CD1c-positive myeloid dendritic cell (primary cell): Measurements from ENCODE around the gene SEZ6L2.
"Not testable (repeated sequence)": the region's sequence is repeated elsewhere in the genome, so short reads cannot be mapped to it uniquely, and the experiment has no call there.

Source experiments
- DNase-seq: peaks from one replicate; pipeline ENCODE4 v3.0.0-alpha.2; 2016; ENCODE audit errors: extremely low spot score

Gene SEZ6L2

GRCh38 chr16:29891525-29892457, 7.6 kb downstream of the SEZ6L2 start:
- peak; percentile 70 for DNase-seq

- not testable (repeated sequence) for DNase-seq
These were observed 10.0 kb downstream of the SEZ6L2 start for GRCh38 chr16:29889372-29889771.

- DNase-seq: no peak
These were observed 15.4 kb downstream of the SEZ6L2 start for GRCh38 chr16:29883987-29884386.

GRCh38 chr16:29881050-29881449, 18.3 kb downstream of the SEZ6L2 start:
- DNase-seq: no peak

- no peak for DNase-seq
These were observed 21.2 kb downstream of the SEZ6L2 start for GRCh38 chr16:29878172-29878571.

- peak; percentile 80 for DNase-seq
These were observed 21.9 kb downstream of the SEZ6L2 start for GRCh38 chr16:29877266-29877961.

- DNase-seq: peak; percentile 13
These were observed 22.6 kb downstream of the SEZ6L2 start for GRCh38 chr16:29876594-29877249.

- no peak for DNase-seq
These were observed 23.1 kb downstream of the SEZ6L2 start for GRCh38 chr16:29876217-29876593.

GRCh38 chr16:29875206-29875605, 24.1 kb downstream of the SEZ6L2 start:
- DNase-seq: no peak

GRCh38 chr16:29873319-29873718, 26.0 kb downstream of the SEZ6L2 start:
- DNase-seq: no peak

GRCh38 chr16:29871822-29872546, 27.4 kb downstream of the SEZ6L2 start:
- DNase-seq: no peak

GRCh38 chr16:29869067-29869466, 30.3 kb downstream of the SEZ6L2 start:
- not testable (repeated sequence) for DNase-seq

- no peak for DNase-seq
These were observed 30.8 kb downstream of the SEZ6L2 start for GRCh38 chr16:29868396-29869009.

GRCh38 chr16:29864205-29864604, 35.1 kb downstream of the SEZ6L2 start:
- no peak for DNase-seq

- no peak for DNase-seq
These were observed 35.7 kb downstream of the SEZ6L2 start for GRCh38 chr16:29863669-29863984.

- peak; percentile 97 for DNase-seq
These were observed 36.3 kb downstream of the SEZ6L2 start, which contains the start of gene CDIPT for GRCh38 chr16:29862884-29863668. Gene CDIPT (minus strand): TSS chr16:29863226. CDS start chr16:29862857, 369 bp downstream.

- DNase-seq: no peak
These were observed 36.9 kb downstream of the SEZ6L2 start for GRCh38 chr16:29862383-29862883.

GRCh38 chr16:29860218-29860617, 39.1 kb downstream of the SEZ6L2 start:
- no peak for DNase-seq

- DNase-seq: no peak
These were observed 40.4 kb downstream of the SEZ6L2 start for GRCh38 chr16:29858974-29859373.

- peak; percentile 33 for DNase-seq
These were observed 41.1 kb downstream of the SEZ6L2 start for GRCh38 chr16:29858149-29858849.
